HCT116 (cell line): ENCODE results near the gene HOXC13. TPM values are rescaled to one million over a fixed set of nuclear protein-coding genes. Genes with fewer than 3 reads are reported as not detected.

Experiments
- ATAC-seq: fragments of 200-7000 bp; cut with Tn5 transposase; 2 replicates; pipeline ENCODE4 v1.9.1; 2020; ENCODE audit warnings: mild to moderate bottlenecking, moderate library complexity
- BruUV-seq: library from RNA; stranded (reverse); fragments of 400-500 nt; replicated peaks from 2 replicates; lab custom pipeline; 2021; lab: Mats Ljungman, UMichigan
- CTCF ChIA-PET: fragments of 300-600 bp; sonication (Branson Sonifier 250); formaldehyde crosslinking; loops from one replicate; lab custom pipeline; 2021; ENCODE audit warnings: antibody characterized with exemption; lab: Charles Lee
- POLR2A ChIA-PET: fragments of 300-600, 350-600 bp; sonication (Branson Sonifier 250); formaldehyde crosslinking; loops from one replicate; lab custom pipeline; 2021; ENCODE audit warnings: antibody characterized with exemption; lab: Charles Lee
- RAD21 ChIA-PET, 2 experiments: fragments of 300-600 bp; sonication (Branson Sonifier 250); formaldehyde crosslinking; loops; one replicate each; lab custom pipeline; 2023; ENCODE audit warnings: low total read pairs in 2 of 2; ENCODE audit not compliant: uncharacterized antibody in 2 of 2, unreplicated experiment in 2 of 2, low non-redundant PET in 1 of 2; lab: Charles Lee
- DNase-seq: peaks from one replicate; pipeline ENCODE4 v3.0.0-alpha.2; 2010; ENCODE audit warnings: low read depth, low spot score
- H2AFZ ChIP-seq: fragments of 200-600 bp; shearing (Covaris generic), sonication (generic); 2 replicates; pipeline ENCODE4 v1.6.1; 2017; ENCODE audit warnings: low read depth, mixed run types, mixed read lengths, antibody characterized with exemption, low read length; ENCODE audit not compliant: poor library complexity, severe bottlenecking
- H3K27ac ChIP-seq: 2 replicates; pipeline ENCODE4 v1.5.1; 2012; ENCODE audit warnings: low read depth, low read length
- H3K27me3 ChIP-seq: fragments of 200-600 bp; sonication (generic); 2 replicates; pipeline ENCODE4 v1.6.1; 2016; ENCODE audit warnings: mixed run types, low read length, mixed read lengths; ENCODE audit not compliant: insufficient read depth
- H3K36me3 ChIP-seq, 2 experiments: fragments of 200-500 bp in 1 of 2; fragments of 200-600 bp in 1 of 2; sonication (Bioruptor generic) in 1 of 2; sonication (generic) in 1 of 2; 2 replicates each; pipeline versions ENCODE4 v1.5.1 to v1.6.1; 2014 to 2016; ENCODE audit warnings: low read length in 2 of 2, inconsistent platforms in 1 of 2, mixed read lengths in 1 of 2, mixed run types in 1 of 2; ENCODE audit not compliant: insufficient read depth in 2 of 2, control insufficient read depth in 1 of 2
- H3K4me1 ChIP-seq, 2 experiments: fragments of 200-600 bp in 1 of 2; sonication (generic) in 1 of 2; 2 replicates each; pipeline versions ENCODE4 v1.5.1 to v1.6.1; 2012 to 2017; ENCODE audit warnings: low read length in 2 of 2, inconsistent platforms in 1 of 2, mild to moderate bottlenecking in 1 of 2, mixed read lengths in 1 of 2, mixed run types in 1 of 2, moderate library complexity in 1 of 2; ENCODE audit not compliant: insufficient read depth in 2 of 2, control insufficient read depth in 1 of 2
- H3K4me2 ChIP-seq: fragments of 200-600 bp; sonication (generic); 2 replicates; pipeline ENCODE4 v1.6.1; 2017; ENCODE audit warnings: mixed run types, low read length, mixed read lengths
- H3K4me3 ChIP-seq, 2 experiments: fragments of 200-600 bp in 1 of 2; sonication (generic) in 1 of 2; replicated peaks in 1 of 2; 2 replicates each; pipeline ENCODE4 v1.5.1; 2011 to 2016; ENCODE audit warnings: low read length in 2 of 2, control low read depth in 1 of 2, low read depth in 1 of 2, mild to moderate bottlenecking in 1 of 2, mixed read lengths in 1 of 2, mixed run types in 1 of 2
- H3K79me2 ChIP-seq: fragments of 200-600 bp; sonication (generic); 2 replicates; pipeline ENCODE4 v1.6.1; 2017; ENCODE audit warnings: mild to moderate bottlenecking, mixed run types, low read length, moderate library complexity, mixed read lengths; ENCODE audit not compliant: insufficient read depth
- H3K9ac ChIP-seq: fragments of 200-600 bp; sonication (generic); 2 replicates; pipeline ENCODE4 v1.6.1; 2016; ENCODE audit warnings: low read length, mixed read lengths
- H3K9me2 ChIP-seq: fragments of 200-600 bp; sonication (generic), shearing (Covaris generic); 2 replicates; pipeline ENCODE4 v1.6.1; 2017; ENCODE audit warnings: mixed run types, mild to moderate bottlenecking, moderate library complexity; ENCODE audit not compliant: insufficient read depth
- H3K9me3 ChIP-seq, 2 experiments: fragments of 200-500 bp in 1 of 2; fragments of 200-600 bp in 1 of 2; sonication (Bioruptor generic) in 1 of 2; sonication (generic) in 1 of 2; 2 replicates each; pipeline ENCODE4 v1.6.1; 2014 to 2017; ENCODE audit warnings: low read length in 2 of 2, mixed read lengths in 2 of 2, inconsistent platforms in 1 of 2, low read depth in 1 of 2, mild to moderate bottlenecking in 1 of 2, mixed run types in 1 of 2, moderate library complexity in 1 of 2; ENCODE audit not compliant: control insufficient read depth in 1 of 2, insufficient read depth in 1 of 2
- H4K20me1 ChIP-seq: fragments of 200-600 bp; sonication (generic), shearing (Covaris generic); 2 replicates; pipeline ENCODE4 v1.6.1; 2017; ENCODE audit warnings: mixed run types, mild to moderate bottlenecking, moderate library complexity; ENCODE audit not compliant: insufficient read depth
- ATF3 ChIP-seq: IDR thresholded peaks from 2 replicates; pipeline ENCODE4 v1.6.1; 2012
- ELF1 ChIP-seq: IDR thresholded peaks from 2 replicates; pipeline ENCODE4 v1.6.1; 2012; ENCODE audit warnings: low read depth, borderline replicate concordance
- EZH2 ChIP-seq: fragments of 200-600 bp; sonication (generic); IDR thresholded peaks from 2 replicates; pipeline ENCODE4 v1.6.1; 2017; ENCODE audit warnings: antibody characterized with exemption, mixed run types
- POLR2AphosphoS5 ChIP-seq: IDR thresholded peaks from 2 replicates; pipeline ENCODE4 v1.6.1; 2011; ENCODE audit warnings: mild to moderate bottlenecking, low read depth, low read length, moderate library complexity
- RAD21 ChIP-seq: IDR thresholded peaks from 2 replicates; pipeline ENCODE4 v1.6.1; 2012; ENCODE audit warnings: low read depth, mild to moderate bottlenecking
- ZFX ChIP-seq: fragments of 450-650 bp; IDR thresholded peaks from 2 replicates; pipeline ENCODE4 v1.6.1; 2017
- intact Hi-C: fragments of 100-400 bp; cut with micrococcal nuclease; formaldehyde crosslinking; loops from 2 replicates; pipeline ENCODE4 v1.10.0; 2022
- total RNA-seq: library from RNA; stranded (reverse); gene quantifications from one replicate; pipeline ENCODE4 v1.2.1, GENCODE V29; 2021; ENCODE audit not compliant: unreplicated experiment

Gene HOXC13
- total RNA-seq, 1 experiment from 2014 or later: 3.8 TPM

GRCh38 chr12:53967421-53967925 lies 28.8 kb downstream of the HOXC13 start:
- ChIA-PET RAD21 (no interaction called here), POLR2A (no interaction called here), CTCF (no interaction called here)
- Histone ChIP-seq H3K36me3 (no peaks in the 10 kb centered on the region), H3K79me2 (no peaks in the 10 kb centered on the region), H3K9me2 (no peaks in the 10 kb centered on the region), H3K27ac (no peak overlapping the region), H3K9ac (no peak overlapping the region), H3K4me1 (no peaks in the 10 kb centered on the region), H2AFZ (no peak overlapping the region), H3K4me2 (no peak overlapping the region), H3K4me3 (no peak overlapping the region), H4K20me1 (no peaks in the 10 kb centered on the region), H3K9me3 (no peaks in the 10 kb centered on the region), H3K27me3 (peaks cover 4% of the 10 kb centered on the region; the same call in 1 of the 2 replicates)
- BruUV-seq: no TSS peak
- DNase-seq: no peak
- intact Hi-C loops: no loop called here
- no peak for ATAC-seq
- no peak for TF ChIP-seq ZFX
- TF ChIP-seq POLR2AphosphoS5: no peak
- no peak for TF ChIP-seq ATF3
- TF ChIP-seq RAD21: no peak

- RAD21 ChIA-PET: no interaction called here
- Histone ChIP-seq H3K9me3 (no peaks in the 10 kb centered on the region), H4K20me1 (no peaks in the 10 kb centered on the region), H3K9me2 (no peaks in the 10 kb centered on the region)
- CTCF ChIA-PET: no interaction called here
- TF ChIP-seq ZFX (no peak), EZH2 (no peak), ELF1 (no peak)
- TF ChIP-seq, all 23 proteins: peak for 0
- Histone ChIP-seq H3K9ac (no peak overlapping the region), H3K79me2 (no peaks in the 10 kb centered on the region), H3K27me3 (peaks cover 4% of the 10 kb centered on the region; the same call in 1 of the 2 replicates), H3K4me3 (no peak overlapping the region), H3K36me3 (no peaks in the 10 kb centered on the region), H3K4me2 (no peak overlapping the region), H3K4me1 (0 out of 4 replicates have a peak, but pooled peaks cover 0 to under 1% of the 10 kb centered on the region in 2 experiments), H3K27ac (no peak overlapping the region), H2AFZ (no peak overlapping the region)
- POLR2A ChIA-PET: no interaction called here
- no TSS peak for BruUV-seq
- intact Hi-C loops: no loop called here
- DNase-seq (no peak), ATAC-seq (no peak)
Measured at GRCh38 chr12:53968214-53969127, 29.8 kb downstream of the HOXC13 start.
